Cortex of kidney (tissue), 1 donor: ENCODE results near the gene KLF5.

Experiments used
- DNase-seq: peaks from one replicate; lab custom pipeline; 2025; lab: John Stamatoyannopoulos, UW

The KLF5 gene

GRCh38 chr13:73059460-73060250 is 850 bp downstream of the KLF5 start:
- DNase-seq = no peak

GRCh38 chr13:73060251-73061160 is 1.7 kb downstream of the KLF5 start:
- no peak for DNase-seq

GRCh38 chr13:73061473-73061872 is 2.7 kb downstream of the KLF5 start:
- DNase-seq = no peak

- DNase-seq = no peak
Observed at GRCh38 chr13:73061876-73062275, 3.1 kb downstream of the KLF5 start.

- DNase-seq = no peak
Observed at GRCh38 chr13:73062468-73062867, 3.7 kb downstream of the KLF5 start.

- DNase-seq = no peak
Observed at GRCh38 chr13:73063166-73063565, 4.4 kb downstream of the KLF5 start.

- no peak for DNase-seq
Observed at GRCh38 chr13:73065036-73065435, 6.2 kb downstream of the KLF5 start.

- no peak for DNase-seq
Observed at GRCh38 chr13:73065665-73066340, 7.0 kb downstream of the KLF5 start.

- DNase-seq = no peak
Observed at GRCh38 chr13:73069206-73069805, 10.5 kb downstream of the KLF5 start.

- DNase-seq = no peak
Observed at GRCh38 chr13:73070451-73071098, 11.8 kb downstream of the KLF5 start.

- no peak for DNase-seq
Observed at GRCh38 chr13:73072239-73072900, 13.6 kb downstream of the KLF5 start.

- DNase-seq = no peak
Observed at GRCh38 chr13:73073050-73073449, 14.2 kb downstream of the KLF5 start.

GRCh38 chr13:73074014-73074413 is 15.2 kb downstream of the KLF5 start:
- DNase-seq = no peak

GRCh38 chr13:73074926-73075325 is 16.1 kb downstream of the KLF5 start:
- no peak for DNase-seq

- DNase-seq = no peak
Observed at GRCh38 chr13:73075546-73075945, 16.7 kb downstream of the KLF5 start.

GRCh38 chr13:73075954-73076353 is 17.1 kb downstream of the KLF5 start:
- no peak for DNase-seq

- DNase-seq = no peak
Observed at GRCh38 chr13:73077865-73078264, 19.1 kb downstream of the KLF5 start.

GRCh38 chr13:73079359-73079758 is 20.6 kb downstream of the KLF5 start:
- no peak for DNase-seq

- DNase-seq = no peak
Observed at GRCh38 chr13:73081256-73081915, 22.6 kb downstream of the KLF5 start.

GRCh38 chr13:73082471-73082870 is 23.7 kb downstream of the KLF5 start:
- no peak for DNase-seq
